ENCODE results near the gene PTPDC1.

GRCh38 chr9:94056442-94056974, 27.8 kb upstream of the PTPDC1 start:
- no peak for TF ChIP-seq CTCF (IDR thresholded peaks at IDR 0.05; ENCODE audit: low read depth, low read length, missing input control)
- no peak for TF ChIP-seq GABPA (IDR thresholded peaks at IDR 0.05 in 1 of 2, conservative IDR thresholded peaks at IDR 0.05 in 1 of 2)
- no peak for TF ChIP-seq TAF1 (conservative IDR thresholded peaks at IDR 0.05)
- TF ChIP-seq SP1 (IDR thresholded peaks at IDR 0.05), result no peak
